Neural progenitor cell (in vitro differentiated cells): ENCODE measurements around the gene ZNF491. TPM values are rescaled to one million over a fixed set of nuclear protein-coding genes. Genes with fewer than 3 reads are reported as not detected.
A peak's percentile ranks its signal among the peaks of the same experiment; 100 is the strongest.
"Not testable (repeated sequence)": the region's sequence is repeated elsewhere in the genome, so short reads cannot be mapped to it uniquely, and the experiment has no call there.

Experiments used
- DNase-seq: peaks from one replicate; pipeline ENCODE4 v3.0.0-alpha.2; 2016; ENCODE audit warnings: low spot score
- H2AFZ ChIP-seq: fragments of 200-600 bp; sonication (generic); replicated peaks from 2 replicates; pipeline ENCODE4 v1.6.1; 2016; ENCODE audit warnings: antibody characterized with exemption
- H3F3A ChIP-seq: fragments of 200-600 bp; sonication (generic); 2 replicates; pipeline ENCODE4 v1.6.1; 2016; ENCODE audit warnings: antibody characterized with exemption, low read depth
- H3K27ac ChIP-seq: fragments of 200-600 bp; sonication (generic); 2 replicates; pipeline ENCODE4 v1.5.1; 2016; ENCODE audit warnings: mild to moderate bottlenecking
- H3K27me3 ChIP-seq: fragments of 200-600 bp; sonication (generic); 2 replicates; pipeline ENCODE4 v1.6.1; 2016; ENCODE audit warnings: mild to moderate bottlenecking, moderate library complexity
- H3K36me3 ChIP-seq: fragments of 200-600 bp; sonication (generic); 2 replicates; pipeline ENCODE4 v1.5.1; 2016
- H3K4me1 ChIP-seq: fragments of 200-600 bp; sonication (generic); 2 replicates; pipeline ENCODE4 v1.6.1; 2016; ENCODE audit warnings: mixed run types
- H3K4me2 ChIP-seq: fragments of 200-600 bp; sonication (generic); 2 replicates; pipeline ENCODE4 v1.6.1; 2016
- H3K4me3 ChIP-seq: fragments of 200-600 bp; sonication (generic); 2 replicates; pipeline ENCODE4 v1.5.1; 2016
- H3K79me2 ChIP-seq: fragments of 200-600 bp; sonication (generic); 2 replicates; pipeline ENCODE4 v1.6.1; 2016; ENCODE audit warnings: low read depth
- H3K9ac ChIP-seq: fragments of 200-600 bp; sonication (generic); 2 replicates; pipeline ENCODE4 v1.6.1; 2016
- H3K9me3 ChIP-seq: fragments of 200-600 bp; sonication (generic); 2 replicates; pipeline ENCODE4 v1.5.1; 2016; ENCODE audit warnings: low read depth
- H4K20me1 ChIP-seq: fragments of 200-600 bp; sonication (generic); 2 replicates; pipeline ENCODE4 v1.6.1; 2016; ENCODE audit warnings: low read depth
- H3K27ac Mint-ChIP-seq: 3 replicates; pipeline ENCODE4 v1.8.0; 2021; ENCODE audit warnings: mixed read lengths
- H3K27me3 Mint-ChIP-seq: 2 replicates; pipeline ENCODE4 v1.8.0; 2022; ENCODE audit warnings: low read depth, mild to moderate bottlenecking, inconsistent platforms, moderate library complexity, mixed read lengths; ENCODE audit not compliant: insufficient read depth
- H3K36me3 Mint-ChIP-seq: 3 replicates; pipeline ENCODE4 v1.8.0; 2021; ENCODE audit warnings: mixed read lengths
- H3K4me1 Mint-ChIP-seq: 3 replicates; pipeline ENCODE4 v1.8.0; 2021; ENCODE audit warnings: mixed read lengths
- H3K4me3 Mint-ChIP-seq: 3 replicates; pipeline ENCODE4 v1.8.0; 2021; ENCODE audit warnings: mild to moderate bottlenecking, moderate library complexity, mixed read lengths
- H3K9me3 Mint-ChIP-seq: 3 replicates; pipeline ENCODE4 v1.8.0; 2020; ENCODE audit warnings: mixed read lengths
- EZH2 ChIP-seq: fragments of 200-600 bp; sonication (generic); IDR thresholded peaks from 2 replicates; pipeline ENCODE4 v1.6.1; 2017; ENCODE audit warnings: antibody characterized with exemption, mild to moderate bottlenecking, moderate library complexity
- EZH2phosphoT487 ChIP-seq: fragments of 200-600 bp; sonication (generic); IDR thresholded peaks from 2 replicates; pipeline ENCODE4 v1.6.1; 2017; ENCODE audit warnings: antibody characterized with exemption
- total RNA-seq: library from RNA; depleted of rRNA; stranded (reverse); fragments of >200 nt; gene quantifications from 2 replicates; pipeline ENCODE4 v1.2.3, GENCODE V29; 2015; ENCODE audit warnings: low replicate concordance
- TF ChIP-seq, protein P1 (sequence below): fragments of 200-600 bp; sonication (generic); IDR thresholded peaks from 2 replicates; pipeline ENCODE4 v1.5.1; 2017; ENCODE audit warnings: antibody characterized with exemption, mild to moderate bottlenecking

ZNF491 gene
- total RNA-seq, 1 donor from 2014 or later = 6.0 TPM

- peak; percentile 98 for DNase-seq
- peaks cover 61% of the 10 kb centered on the region for H3K9me3 Mint-ChIP-seq
- peak within 1 kb of the TSS; percentile 70 for H3K27ac Mint-ChIP-seq
- TF ChIP-seq, protein P1, sequence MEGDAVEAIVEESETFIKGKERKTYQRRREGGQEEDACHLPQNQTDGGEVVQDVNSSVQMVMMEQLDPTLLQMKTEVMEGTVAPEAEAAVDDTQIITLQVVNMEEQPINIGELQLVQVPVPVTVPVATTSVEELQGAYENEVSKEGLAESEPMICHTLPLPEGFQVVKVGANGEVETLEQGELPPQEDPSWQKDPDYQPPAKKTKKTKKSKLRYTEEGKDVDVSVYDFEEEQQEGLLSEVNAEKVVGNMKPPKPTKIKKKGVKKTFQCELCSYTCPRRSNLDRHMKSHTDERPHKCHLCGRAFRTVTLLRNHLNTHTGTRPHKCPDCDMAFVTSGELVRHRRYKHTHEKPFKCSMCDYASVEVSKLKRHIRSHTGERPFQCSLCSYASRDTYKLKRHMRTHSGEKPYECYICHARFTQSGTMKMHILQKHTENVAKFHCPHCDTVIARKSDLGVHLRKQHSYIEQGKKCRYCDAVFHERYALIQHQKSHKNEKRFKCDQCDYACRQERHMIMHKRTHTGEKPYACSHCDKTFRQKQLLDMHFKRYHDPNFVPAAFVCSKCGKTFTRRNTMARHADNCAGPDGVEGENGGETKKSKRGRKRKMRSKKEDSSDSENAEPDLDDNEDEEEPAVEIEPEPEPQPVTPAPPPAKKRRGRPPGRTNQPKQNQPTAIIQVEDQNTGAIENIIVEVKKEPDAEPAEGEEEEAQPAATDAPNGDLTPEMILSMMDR = no peak
- TF ChIP-seq EZH2 (peak; percentile 37), EZH2phosphoT487 (no peak)
- Histone ChIP-seq H3K27me3 (peaks cover 9% of the 10 kb centered on the region), H3K36me3 (no peaks in the 10 kb centered on the region), H3K4me1 (no peaks in the 10 kb centered on the region), H4K20me1 (no peaks in the 10 kb centered on the region), H3K4me2 (peak within 1 kb of the TSS; percentile 93), H2AFZ (peak within 1 kb of the TSS; percentile 86), H3K9ac (peak within 1 kb of the TSS; percentile 84), H3K27ac (peak within 1 kb of the TSS; percentile 86), H3K9me3 (no peaks in the 10 kb centered on the region), H3F3A (peaks cover 8% of the 10 kb centered on the region), H3K79me2 (peaks cover 11% of the 10 kb centered on the region), H3K4me3 (peak within 1 kb of the TSS; percentile 93)
- H3K27me3 Mint-ChIP-seq = no peaks in the 10 kb centered on the region
- peak within 1 kb of the TSS; percentile 93 for H3K4me3 Mint-ChIP-seq
- peaks cover 45% of the 10 kb centered on the region for H3K36me3 Mint-ChIP-seq
- H3K4me1 Mint-ChIP-seq = peaks cover 12% of the 10 kb centered on the region
Observed at GRCh38 chr19:11814029-11814699, 15.8 kb downstream of the ZNF491 start, which contains the start of gene ZNF440. Gene ZNF440 (plus strand): TSS chr19:11814273. CDS start chr19:11814448, 175 bp downstream.

DNA sequence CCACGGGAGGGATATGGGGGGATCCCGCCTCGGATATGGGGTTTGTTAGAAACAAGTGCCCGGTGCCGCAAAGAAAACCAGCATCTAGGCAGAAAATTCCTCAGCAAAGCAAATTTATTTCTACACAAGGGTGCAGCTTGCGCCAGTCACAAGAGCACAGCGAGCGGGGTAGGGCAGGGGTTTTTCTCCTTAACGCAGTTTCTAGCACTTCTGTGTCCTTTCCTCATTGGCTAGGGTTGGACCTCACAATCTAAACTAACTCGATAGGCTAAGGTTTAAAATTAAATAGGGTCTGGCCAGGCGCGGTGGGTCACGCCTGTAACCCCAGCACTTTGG, 16.3 kb downstream of the ZNF491 start:
- H3F3A ChIP-seq = peaks cover 8% of the 10 kb centered on the region
- H3K27me3 ChIP-seq = peaks cover 9% of the 10 kb centered on the region
- no peaks in the 10 kb centered on the region for H3K4me1 ChIP-seq
- Mint-ChIP-seq H3K27me3 (no peaks in the 10 kb centered on the region), H3K9me3 (peaks cover 57% of the 10 kb centered on the region), H3K27ac (no peak overlapping the region), H3K4me3 (peak overlapping the region; percentile 92), H3K36me3 (peaks cover 44% of the 10 kb centered on the region), H3K4me1 (peaks cover 12% of the 10 kb centered on the region)
- no peak for TF ChIP-seq EZH2phosphoT487
- no peak for TF ChIP-seq EZH2
- TF ChIP-seq, protein P1 = no peak
- no peak overlapping the region for H3K27ac ChIP-seq
- H3K36me3 ChIP-seq = no peaks in the 10 kb centered on the region
- peak overlapping the region; percentile 84 for H3K9ac ChIP-seq
- H3K79me2 ChIP-seq = peaks cover 11% of the 10 kb centered on the region
- no peaks in the 10 kb centered on the region for H4K20me1 ChIP-seq
- peak; percentile 37 for DNase-seq
- peak overlapping the region; percentile 86 for H2AFZ ChIP-seq
- H3K4me2 ChIP-seq = peak overlapping the region; percentile 93
- peak overlapping the region; percentile 93 for H3K4me3 ChIP-seq
- H3K9me3 ChIP-seq = no peaks in the 10 kb centered on the region

DNA sequence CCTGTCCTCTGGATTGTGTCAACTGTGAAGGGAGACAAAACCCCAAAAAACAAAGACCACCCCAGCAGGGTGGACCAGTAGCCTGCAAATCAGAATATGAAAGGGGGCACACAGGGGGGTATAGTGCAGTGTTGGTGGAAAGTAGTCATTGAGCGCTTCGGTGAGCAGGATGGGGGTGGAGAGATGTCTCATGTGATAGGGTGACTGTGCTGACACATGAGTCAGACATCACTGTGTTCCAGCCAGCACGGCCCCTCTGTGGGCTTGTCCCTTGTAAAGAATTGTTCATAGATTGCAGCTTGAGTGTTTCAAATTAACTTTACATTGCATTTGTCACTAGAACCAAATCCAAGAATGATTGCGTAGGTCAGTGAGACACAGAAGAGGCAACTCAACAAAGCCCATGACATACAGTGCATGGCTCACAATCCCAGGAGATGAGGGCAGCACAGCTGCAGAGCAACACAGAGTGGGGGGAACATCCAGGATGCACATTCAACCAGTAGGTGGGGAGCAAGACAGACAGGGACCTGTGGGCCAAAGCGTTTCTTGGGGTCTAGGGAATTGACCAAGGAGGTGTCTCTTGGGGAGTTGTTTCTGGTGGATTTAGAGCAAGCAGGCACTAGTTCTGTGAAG, 23.3 kb downstream of the ZNF491 start:
- Mint-ChIP-seq H3K4me1 (no peaks in the 10 kb centered on the region), H3K27ac (no peak overlapping the region), H3K4me3 (no peak overlapping the region), H3K36me3 (peaks cover 60% of the 10 kb centered on the region), H3K9me3 (peaks cover 74% of the 10 kb centered on the region), H3K27me3 (peaks cover 5% of the 10 kb centered on the region)
- no peaks in the 10 kb centered on the region for H3K9me3 ChIP-seq
- H3K9ac ChIP-seq = no peak overlapping the region
- H3F3A ChIP-seq = no peaks in the 10 kb centered on the region
- H2AFZ ChIP-seq = no peak overlapping the region
- no peak overlapping the region for H3K4me3 ChIP-seq
- H3K27ac ChIP-seq = no peak overlapping the region
- H3K79me2 ChIP-seq = no peaks in the 10 kb centered on the region
- H4K20me1 ChIP-seq = no peaks in the 10 kb centered on the region
- H3K4me2 ChIP-seq = no peak overlapping the region
- no peaks in the 10 kb centered on the region for H3K27me3 ChIP-seq
- no peaks in the 10 kb centered on the region for H3K4me1 ChIP-seq
- DNase-seq = no peak
- H3K36me3 ChIP-seq = no peaks in the 10 kb centered on the region
- TF ChIP-seq EZH2 = no peak
- TF ChIP-seq, protein P1 = no peak
- TF ChIP-seq EZH2phosphoT487 = no peak

- not testable (repeated sequence) for H3K79me2 ChIP-seq, H2AFZ ChIP-seq, H3K27me3 ChIP-seq, H3K9ac ChIP-seq, H3K4me1 ChIP-seq, H3K4me1 Mint-ChIP-seq, H3K4me2 ChIP-seq, DNase-seq, H3F3A ChIP-seq, H3K27me3 Mint-ChIP-seq, H3K4me3 ChIP-seq, H3K27ac ChIP-seq, H4K20me1 ChIP-seq, H3K27ac Mint-ChIP-seq, H3K4me3 Mint-ChIP-seq
- Histone ChIP-seq H3K36me3 (peaks cover 35% of the 10 kb centered on the region), H3K9me3 (peaks cover 33% of the 10 kb centered on the region)
- peaks cover 84% of the 10 kb centered on the region for H3K36me3 Mint-ChIP-seq
- peaks cover 90% of the 10 kb centered on the region for H3K9me3 Mint-ChIP-seq
Observed at GRCh38 chr19:11828957-11829876, 30.9 kb downstream of the ZNF491 start.
